BJ (cell line): ENCODE results near the gene PARP6. TPM values are rescaled to one million over a fixed set of nuclear protein-coding genes. Genes with fewer than 3 reads are reported as not detected.

Experiments used
- CTCF ChIA-PET: fragments of 350-600 bp; formaldehyde crosslinking; extraction: SDS; loops from one replicate; lab custom pipeline; 2021; ENCODE audit warnings: antibody characterized with exemption, inconsistent platforms; lab: Yijun Ruan, JAX
- POLR2A ChIA-PET: fragments of 300-600 bp; sonication (Branson Sonifier 250); formaldehyde crosslinking; extraction: SDS; loops from one replicate; lab custom pipeline; 2021; ENCODE audit warnings: antibody characterized with exemption; lab: Charles Lee
- DNase-seq: peaks from one replicate; pipeline ENCODE4 v3.0.0-alpha.2; 2011; ENCODE audit warnings: low read depth
- H3K27me3 ChIP-seq: 2 replicates; pipeline ENCODE4 v1.6.0; 2011; ENCODE audit warnings: low read length; ENCODE audit not compliant: control insufficient read depth, insufficient read depth
- H3K36me3 ChIP-seq: 2 replicates; pipeline ENCODE4 v1.5.1; 2011; ENCODE audit warnings: low read length; ENCODE audit not compliant: control insufficient read depth, insufficient read depth
- H3K4me3 ChIP-seq: 2 replicates; pipeline ENCODE4 v1.5.1; 2011; ENCODE audit warnings: low read depth, mild to moderate bottlenecking, control low read depth, low read length
- polyA plus RNA-seq: library from polyadenylated mRNA; depleted of rRNA; stranded (reverse); fragments of >200 nt; gene quantifications from 2 replicates; pipeline ENCODE4 v1.2.3, GENCODE V29; 2011
- TF ChIP-seq, protein P1 (sequence below): IDR thresholded peaks from 2 replicates; pipeline ENCODE4 v1.5.1; 2011; ENCODE audit warnings: low read depth, mild to moderate bottlenecking, control low read depth, inconsistent platforms, low read length, moderate library complexity; ENCODE audit not compliant: insufficient read depth

PARP6 gene
- polyA plus RNA-seq, 1 experiment = 73.4 TPM

DNA sequence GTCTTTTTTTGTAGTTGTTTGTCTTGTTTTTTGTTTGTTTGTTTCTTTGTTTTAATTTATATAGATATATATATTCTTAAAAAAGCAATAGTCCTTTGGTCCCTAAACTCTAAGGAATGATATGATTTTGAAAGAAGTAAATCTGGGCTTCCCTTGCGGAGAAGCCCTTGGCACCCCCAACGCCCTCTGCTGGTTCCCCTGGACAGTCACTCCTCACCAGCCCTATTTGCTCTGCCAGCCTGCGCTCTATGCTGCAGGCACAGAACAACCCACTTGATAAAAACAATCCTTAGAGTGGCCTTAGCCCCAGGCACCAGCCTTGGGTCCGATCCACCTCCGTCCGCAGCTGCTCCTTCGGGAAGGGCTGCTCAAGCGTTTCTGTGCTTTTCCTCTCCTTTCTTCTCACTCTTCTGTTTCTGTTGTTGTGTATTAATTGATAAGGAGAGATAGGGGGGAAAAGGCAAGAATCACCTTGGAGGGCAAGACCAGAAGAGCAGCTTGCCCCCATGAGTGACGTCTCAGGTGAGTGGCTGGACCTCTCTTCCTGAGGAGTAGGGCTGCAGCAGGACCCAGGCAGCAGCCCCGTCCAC lies 13.7 kb upstream of the PARP6 start:
- no peaks in the 10 kb centered on the region for H3K36me3 ChIP-seq
- ChIA-PET CTCF (interaction anchor here (0.9 to 2.7 kb wide), 2 partner anchors 12 to 27 kb away, joined by 3 to 16 read pairs; no protein-coding TSS in a partner anchor), POLR2A (no interaction called here)
- no peak overlapping the region for H3K4me3 ChIP-seq
- TF ChIP-seq, protein P1, sequence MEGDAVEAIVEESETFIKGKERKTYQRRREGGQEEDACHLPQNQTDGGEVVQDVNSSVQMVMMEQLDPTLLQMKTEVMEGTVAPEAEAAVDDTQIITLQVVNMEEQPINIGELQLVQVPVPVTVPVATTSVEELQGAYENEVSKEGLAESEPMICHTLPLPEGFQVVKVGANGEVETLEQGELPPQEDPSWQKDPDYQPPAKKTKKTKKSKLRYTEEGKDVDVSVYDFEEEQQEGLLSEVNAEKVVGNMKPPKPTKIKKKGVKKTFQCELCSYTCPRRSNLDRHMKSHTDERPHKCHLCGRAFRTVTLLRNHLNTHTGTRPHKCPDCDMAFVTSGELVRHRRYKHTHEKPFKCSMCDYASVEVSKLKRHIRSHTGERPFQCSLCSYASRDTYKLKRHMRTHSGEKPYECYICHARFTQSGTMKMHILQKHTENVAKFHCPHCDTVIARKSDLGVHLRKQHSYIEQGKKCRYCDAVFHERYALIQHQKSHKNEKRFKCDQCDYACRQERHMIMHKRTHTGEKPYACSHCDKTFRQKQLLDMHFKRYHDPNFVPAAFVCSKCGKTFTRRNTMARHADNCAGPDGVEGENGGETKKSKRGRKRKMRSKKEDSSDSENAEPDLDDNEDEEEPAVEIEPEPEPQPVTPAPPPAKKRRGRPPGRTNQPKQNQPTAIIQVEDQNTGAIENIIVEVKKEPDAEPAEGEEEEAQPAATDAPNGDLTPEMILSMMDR = peak; percentile 61
- no peak for DNase-seq
- H3K27me3 ChIP-seq = no peaks in the 10 kb centered on the region; the same call in 1 of the 2 replicates

DNA sequence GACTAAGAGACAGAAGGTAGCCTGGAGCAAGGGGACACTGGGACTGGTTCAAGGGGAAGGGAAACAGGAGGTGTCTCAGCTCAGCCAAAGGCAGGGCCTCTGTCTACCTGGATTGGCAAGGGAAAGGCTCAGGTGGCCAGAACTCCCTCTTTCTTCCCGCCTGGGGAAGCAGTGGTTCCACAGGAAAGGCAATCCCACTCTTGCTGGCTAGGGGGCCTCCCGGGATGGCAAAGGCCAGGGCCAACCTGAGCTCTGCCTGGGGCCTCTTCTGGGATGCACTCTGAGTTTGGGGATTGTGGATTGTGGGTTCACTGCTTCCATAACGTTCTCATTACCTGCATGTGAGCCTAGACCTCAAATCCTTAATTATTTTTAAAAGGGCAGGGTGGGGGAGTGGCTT lies 13.0 kb upstream of the PARP6 start:
- TF ChIP-seq, protein P1 = no peak
- POLR2A ChIA-PET = no interaction called here
- CTCF ChIA-PET = interaction anchor here (1.4 to 2.7 kb wide), 2 partner anchors 11 to 85 kb away, joined by 5 to 16 read pairs; no protein-coding TSS in a partner anchor
- no peaks in the 10 kb centered on the region for H3K36me3 ChIP-seq
- no peaks in the 10 kb centered on the region; the same call in 1 of the 2 replicates for H3K27me3 ChIP-seq
- no peak for DNase-seq
- H3K4me3 ChIP-seq = no peak overlapping the region

DNA sequence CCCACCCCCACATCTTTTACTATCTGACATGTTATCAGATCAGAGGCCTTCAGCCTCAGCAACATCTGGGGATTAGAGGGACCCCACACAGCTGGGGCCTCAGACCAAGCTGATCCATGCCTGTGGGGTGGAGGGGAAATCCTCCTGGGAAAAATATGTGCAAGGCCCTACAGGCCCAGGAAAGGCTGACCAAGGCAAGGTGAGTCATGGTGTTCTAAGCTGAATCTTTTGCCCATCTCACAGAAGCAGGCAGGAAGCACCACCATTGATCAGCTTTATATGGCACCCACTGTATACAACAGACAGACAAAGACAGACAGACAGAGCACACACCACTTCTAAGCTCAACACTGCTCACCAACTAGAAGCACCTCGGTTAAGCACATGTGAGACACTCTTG lies 12.4 kb upstream of the PARP6 start:
- ChIA-PET CTCF (interaction anchor here (0.6 to 2.7 kb wide), 3 partner anchors 11 to 84 kb away, joined by 3 to 16 read pairs (median 5); no protein-coding TSS in a partner anchor), POLR2A (no interaction called here)
- H3K36me3 ChIP-seq = no peaks in the 10 kb centered on the region
- H3K4me3 ChIP-seq = no peak overlapping the region
- TF ChIP-seq, protein P1 = no peak
- no peak for DNase-seq
- H3K27me3 ChIP-seq = no peaks in the 10 kb centered on the region

DNA sequence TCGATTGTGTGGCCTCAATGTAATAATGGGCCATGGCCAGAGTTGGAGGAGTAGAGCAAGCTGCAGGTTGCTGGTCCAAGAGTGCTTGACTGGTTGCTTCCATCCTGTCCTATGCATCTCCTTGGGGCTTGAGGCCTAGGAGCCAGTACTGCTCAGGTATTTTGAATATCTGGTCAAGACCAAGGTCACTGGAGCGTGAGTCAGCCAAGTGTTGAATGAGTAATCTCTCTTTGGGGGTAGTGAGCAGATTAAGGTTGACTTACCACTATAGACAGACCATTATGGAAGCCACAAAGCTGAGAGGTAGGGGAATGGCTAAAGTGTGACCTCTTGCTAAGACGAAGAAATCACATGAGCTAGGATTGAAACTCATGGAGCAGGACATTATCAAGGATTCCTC lies 9.4 kb upstream of the PARP6 start:
- no peak for DNase-seq
- CTCF ChIA-PET = interaction anchor here (1.0 to 1.9 kb wide), 2 partner anchors 43 to 83 kb away, joined by 3 to 6 read pairs; no protein-coding TSS in a partner anchor
- no peak overlapping the region for H3K4me3 ChIP-seq
- H3K27me3 ChIP-seq = no peaks in the 10 kb centered on the region
- POLR2A ChIA-PET = no interaction called here
- H3K36me3 ChIP-seq = no peaks in the 10 kb centered on the region
- TF ChIP-seq, protein P1 = no peak

DNA sequence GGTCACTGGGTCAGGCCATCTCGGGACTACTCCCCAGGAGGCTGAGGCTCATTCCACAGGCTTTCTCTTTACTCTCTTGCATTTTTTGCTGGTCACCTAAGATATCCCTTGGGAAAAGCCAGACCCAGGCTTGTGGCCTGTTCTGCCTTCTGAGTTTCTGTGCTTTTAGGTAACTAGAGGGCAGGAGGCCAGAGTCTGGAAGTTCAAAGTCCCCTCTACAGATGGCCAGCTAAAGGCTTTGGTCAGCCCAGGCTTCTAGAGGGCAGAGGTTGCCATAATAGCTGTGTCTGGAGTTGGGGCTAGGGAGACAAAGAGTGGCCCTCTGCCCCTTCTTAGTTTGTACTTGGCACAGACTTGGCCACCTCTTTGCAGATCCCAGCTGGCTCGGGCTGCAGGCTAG lies 8.4 kb upstream of the PARP6 start:
- H3K4me3 ChIP-seq = no peak overlapping the region
- H3K27me3 ChIP-seq = no peaks in the 10 kb centered on the region
- ChIA-PET CTCF (interaction anchor here (1.1 kb wide), 1 partner anchor 391 kb away, joined by 4 read pairs; no protein-coding TSS in a partner anchor), POLR2A (no interaction called here)
- DNase-seq = no peak
- TF ChIP-seq, protein P1 = no peak
- no peaks in the 10 kb centered on the region for H3K36me3 ChIP-seq
